Upper lobe of right lung (tissue), 1 donor: ENCODE data around the gene ADCY1. TPM values are rescaled to one million over a fixed set of nuclear protein-coding genes. Genes with fewer than 3 reads are reported as not detected.

Source experiments
- ATAC-seq: fragments of 200-7000 bp; cut with Tn5 transposase; one replicate; pipeline ENCODE4 v1.9.1; 2020; ENCODE audit warnings: mild to moderate bottlenecking, moderate library complexity
- DNase-seq: peaks from one replicate; pipeline ENCODE4 v3.0.0-alpha.2; 2020
- H3K27ac ChIP-seq: fragments of 200-600 bp; one replicate; pipeline ENCODE4 v1.8.0; 2022
- H3K27me3 ChIP-seq: fragments of 200-600 bp; one replicate; pipeline ENCODE4 v1.8.0; 2022; ENCODE audit warnings: mild to moderate bottlenecking
- H3K36me3 ChIP-seq: fragments of 200-600 bp; one replicate; pipeline ENCODE4 v1.8.0; 2022
- H3K4me1 ChIP-seq: fragments of 200-600 bp; one replicate; pipeline ENCODE4 v1.8.0; 2022
- H3K4me3 ChIP-seq: fragments of 200-600 bp; one replicate; pipeline ENCODE4 v1.8.0; 2022; ENCODE audit warnings: mild to moderate bottlenecking
- H3K9me3 ChIP-seq: fragments of 200-600 bp; one replicate; pipeline ENCODE4 v1.8.0; 2022
- intact Hi-C: fragments of 100-400 bp; cut with DNase I; formaldehyde crosslinking; loops from one replicate; pipeline ENCODE4 v1.11.0; 2022
- total RNA-seq: library from RNA; stranded (reverse); fragmentation: NEBNext Ultra II Directional; extraction: Animal tissue kit (Norgen Biotek cat#: 25700); gene quantifications from one replicate; pipeline ENCODE4 v1.2.1, GENCODE V29; 2021
- TF ChIP-seq, protein P1 (sequence below): fragments of 200-600 bp; IDR thresholded peaks from one replicate; pipeline ENCODE4 v1.8.0; 2022; ENCODE audit warnings: antibody characterized with exemption
- donor health status: DM: no; HTN: yes; CAD: no; lungs with severe emphysema.

The ADCY1 gene
- total RNA-seq, 1 donor from 2014 or later: 3.9 TPM

DNA sequence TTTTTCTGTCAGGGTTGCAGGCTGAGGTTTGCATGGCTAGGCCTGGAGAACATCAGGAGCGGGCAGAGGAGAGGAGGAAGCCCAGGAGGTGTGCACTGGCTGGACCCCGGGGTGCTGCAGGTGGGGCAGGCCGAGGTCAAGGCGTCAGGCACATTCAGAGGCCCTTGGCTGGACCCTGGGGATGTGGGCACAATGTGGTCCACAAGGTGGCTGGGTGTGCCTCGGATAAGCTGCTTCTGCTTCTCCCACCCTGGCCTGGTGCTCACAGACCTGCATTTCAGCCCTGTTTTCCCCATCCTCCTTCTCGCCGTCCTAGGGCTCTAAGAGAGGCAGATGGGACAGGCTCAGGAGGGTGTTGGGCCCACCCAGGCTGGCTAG, 108.2 kb downstream of the ADCY1 start:
- ATAC-seq: no peak

DNA sequence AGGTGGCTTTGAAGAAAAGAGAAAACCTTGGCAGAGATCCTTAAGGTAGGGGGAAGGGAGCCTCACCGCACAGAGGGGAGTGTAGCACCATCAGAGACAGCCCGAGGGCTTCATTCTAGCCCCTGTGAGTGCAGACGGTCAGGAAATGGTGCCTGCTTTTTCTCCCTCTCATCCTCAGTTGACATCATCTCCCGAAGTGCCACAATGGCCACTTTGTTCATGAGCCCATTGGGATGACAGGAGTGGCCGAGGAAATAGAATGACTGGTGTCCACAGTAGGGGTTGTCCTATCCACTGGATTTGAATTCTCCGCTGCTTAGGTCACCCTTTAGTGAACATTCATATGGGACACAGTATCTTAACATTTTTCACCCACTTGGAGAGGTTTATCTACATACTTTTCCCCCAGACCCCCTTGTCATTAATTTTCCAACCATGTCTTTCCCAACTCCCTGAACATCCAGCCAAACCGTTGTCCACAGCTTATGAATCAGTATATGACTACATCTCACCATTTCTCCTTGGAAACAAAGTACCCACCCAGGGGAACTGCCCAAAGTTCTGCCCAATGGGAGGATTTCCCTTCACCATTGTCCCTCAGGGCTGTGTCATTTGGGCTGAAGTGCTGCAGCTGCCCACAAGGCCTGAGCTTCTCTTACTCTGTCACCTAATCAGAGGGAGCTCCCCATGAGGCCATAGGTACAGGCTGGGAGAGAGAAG, 108.8 kb downstream of the ADCY1 start:
- DNase-seq: no peak
- no peak overlapping the region for H3K4me3 ChIP-seq
- no peaks in the 10 kb centered on the region for H3K36me3 ChIP-seq
- no peaks in the 10 kb centered on the region for H3K27me3 ChIP-seq
- H3K4me1 ChIP-seq: no peaks in the 10 kb centered on the region
- intact Hi-C loops: no loop called here
- TF ChIP-seq, protein P1, sequence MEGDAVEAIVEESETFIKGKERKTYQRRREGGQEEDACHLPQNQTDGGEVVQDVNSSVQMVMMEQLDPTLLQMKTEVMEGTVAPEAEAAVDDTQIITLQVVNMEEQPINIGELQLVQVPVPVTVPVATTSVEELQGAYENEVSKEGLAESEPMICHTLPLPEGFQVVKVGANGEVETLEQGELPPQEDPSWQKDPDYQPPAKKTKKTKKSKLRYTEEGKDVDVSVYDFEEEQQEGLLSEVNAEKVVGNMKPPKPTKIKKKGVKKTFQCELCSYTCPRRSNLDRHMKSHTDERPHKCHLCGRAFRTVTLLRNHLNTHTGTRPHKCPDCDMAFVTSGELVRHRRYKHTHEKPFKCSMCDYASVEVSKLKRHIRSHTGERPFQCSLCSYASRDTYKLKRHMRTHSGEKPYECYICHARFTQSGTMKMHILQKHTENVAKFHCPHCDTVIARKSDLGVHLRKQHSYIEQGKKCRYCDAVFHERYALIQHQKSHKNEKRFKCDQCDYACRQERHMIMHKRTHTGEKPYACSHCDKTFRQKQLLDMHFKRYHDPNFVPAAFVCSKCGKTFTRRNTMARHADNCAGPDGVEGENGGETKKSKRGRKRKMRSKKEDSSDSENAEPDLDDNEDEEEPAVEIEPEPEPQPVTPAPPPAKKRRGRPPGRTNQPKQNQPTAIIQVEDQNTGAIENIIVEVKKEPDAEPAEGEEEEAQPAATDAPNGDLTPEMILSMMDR: no peak
- no peaks in the 10 kb centered on the region for H3K9me3 ChIP-seq
- ATAC-seq: no peak
- no peak overlapping the region for H3K27ac ChIP-seq

More for the DNA sequence above, 108.2 kb downstream of the ADCY1 start:
- DNase-seq: peak; percentile 34
- Histone ChIP-seq H3K36me3 (no peaks in the 10 kb centered on the region), H3K27me3 (no peaks in the 10 kb centered on the region), H3K4me3 (no peak overlapping the region), H3K9me3 (no peaks in the 10 kb centered on the region), H3K4me1 (no peaks in the 10 kb centered on the region), H3K27ac (no peak overlapping the region)
- intact Hi-C loops: no loop called here
- TF ChIP-seq, protein P1: no peak

DNA sequence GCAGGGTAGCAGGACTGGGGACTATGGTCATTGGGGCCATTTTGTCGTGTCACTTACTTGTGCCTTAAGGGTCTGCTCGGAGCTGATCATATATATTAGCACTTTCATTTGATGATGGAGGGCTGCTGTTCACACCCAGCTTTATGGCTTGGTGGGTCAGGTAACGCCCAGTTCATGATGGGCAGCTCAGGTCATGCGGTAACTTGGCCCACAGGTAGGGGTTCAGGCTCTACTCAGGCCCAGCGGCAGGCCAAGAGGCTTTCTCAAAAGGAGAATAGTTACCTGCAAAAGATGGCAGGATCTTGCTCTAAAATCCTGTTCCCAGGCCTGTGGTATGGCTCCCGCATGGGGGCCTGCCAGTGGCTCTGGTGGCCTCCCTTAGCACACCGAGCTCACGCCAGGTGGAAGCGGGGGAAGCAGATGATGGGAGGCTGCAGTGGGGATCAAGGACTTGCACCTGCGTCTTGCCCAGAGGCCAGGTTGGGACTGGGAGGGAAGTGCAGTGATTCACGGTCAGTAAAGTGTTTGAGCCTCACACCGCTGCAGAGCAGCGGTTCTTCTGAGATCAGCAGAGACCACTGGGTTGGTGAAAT, 109.5 kb downstream of the ADCY1 start:
- ATAC-seq (no peak), DNase-seq (peak; percentile 35)
- no peaks in the 10 kb centered on the region for H3K4me1 ChIP-seq
- H3K36me3 ChIP-seq: no peaks in the 10 kb centered on the region
- H3K27ac ChIP-seq: no peak overlapping the region
- TF ChIP-seq, protein P1: no peak
- no peak overlapping the region for H3K4me3 ChIP-seq
- H3K27me3 ChIP-seq: no peaks in the 10 kb centered on the region
- no peaks in the 10 kb centered on the region for H3K9me3 ChIP-seq
- intact Hi-C loops: no loop called here

DNA sequence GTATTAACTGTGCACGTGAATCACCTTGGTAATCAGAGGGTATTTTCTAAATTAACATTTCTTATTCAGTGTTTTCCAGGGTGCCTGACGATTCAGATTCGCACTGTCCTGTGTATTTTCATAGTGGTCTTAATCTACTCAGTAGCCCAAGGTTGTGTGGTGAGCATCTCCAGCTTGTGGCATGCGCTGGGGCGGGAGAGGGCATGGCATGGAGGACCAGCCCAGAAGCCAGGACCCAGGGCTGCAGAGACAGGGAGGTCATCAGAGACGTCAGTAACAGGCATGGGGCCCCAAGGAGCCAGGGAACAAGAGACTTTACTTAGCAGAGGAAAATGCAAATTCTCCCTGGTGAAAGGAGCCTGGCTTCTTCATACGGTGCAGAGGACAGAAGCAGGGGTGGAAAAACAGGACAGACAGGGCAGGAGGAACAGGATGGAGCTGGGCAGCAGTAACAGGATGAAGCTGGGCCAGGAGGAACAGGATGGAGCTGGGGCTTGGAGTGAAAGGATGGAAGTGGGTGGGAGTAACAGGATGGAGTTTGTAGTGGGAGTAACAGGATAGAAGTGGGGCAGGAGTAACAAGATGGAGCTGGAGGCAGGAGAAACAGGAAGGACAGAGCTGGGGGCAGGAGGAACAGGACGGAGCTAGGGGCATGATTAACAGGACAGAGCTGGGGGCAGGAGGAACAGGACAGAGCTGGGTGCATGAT, 110.9 kb downstream of the ADCY1 start:
- intact Hi-C loops: no loop called here
- no peaks in the 10 kb centered on the region for H3K9me3 ChIP-seq
- DNase-seq (peak; percentile 29), ATAC-seq (no peak)
- H3K36me3 ChIP-seq: no peaks in the 10 kb centered on the region
- no peak overlapping the region for H3K27ac ChIP-seq
- TF ChIP-seq, protein P1: no peak
- H3K4me1 ChIP-seq: no peaks in the 10 kb centered on the region
- no peak overlapping the region for H3K4me3 ChIP-seq
- H3K27me3 ChIP-seq: no peaks in the 10 kb centered on the region

DNA sequence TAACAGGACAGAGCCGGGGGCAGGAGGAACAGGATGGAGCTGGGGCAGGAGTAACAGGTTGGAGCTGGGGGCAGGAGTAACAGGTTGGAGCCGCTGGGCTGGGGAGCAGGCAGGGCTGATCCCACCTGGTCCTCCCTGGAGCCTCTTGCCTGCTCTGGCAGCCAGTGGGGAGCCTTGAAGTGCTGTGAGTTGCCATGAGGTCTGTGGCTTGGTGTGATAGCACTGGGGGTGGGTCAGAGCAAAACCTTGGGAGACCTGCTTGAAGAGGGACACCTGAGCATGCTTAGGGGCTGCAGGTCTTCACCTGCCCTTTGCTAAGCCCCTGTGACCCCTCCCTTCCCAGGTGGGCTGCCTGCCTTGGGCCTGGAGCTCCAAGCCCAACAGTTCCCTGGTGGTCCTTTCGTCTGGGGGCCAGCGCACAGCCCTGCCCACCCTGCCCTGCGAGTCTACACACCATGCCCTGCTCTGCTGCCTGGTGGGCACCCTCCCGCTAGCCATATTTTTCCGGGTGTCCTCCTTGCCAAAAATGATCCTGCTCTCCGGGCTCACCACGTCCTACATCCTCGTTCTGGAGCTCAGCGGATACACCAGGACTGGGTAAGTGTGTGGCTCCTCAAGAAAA, 111.6 kb downstream of the ADCY1 start:
- DNase-seq: peak; percentile 49
- TF ChIP-seq, protein P1: no peak
- intact Hi-C loops: no loop called here
- H3K4me1 ChIP-seq: no peaks in the 10 kb centered on the region
- ATAC-seq: no peak
- no peak overlapping the region for H3K27ac ChIP-seq
- H3K27me3 ChIP-seq: no peaks in the 10 kb centered on the region
- H3K9me3 ChIP-seq: no peaks in the 10 kb centered on the region
- H3K4me3 ChIP-seq: no peak overlapping the region
- no peaks in the 10 kb centered on the region for H3K36me3 ChIP-seq
